OCI-LY1 (cell line): Measurements from ENCODE around the gene FAM53A.

Source experiments
- EZH2 ChIP-seq: fragments of 200-600 bp; sonication (generic), shearing (Covaris generic); IDR thresholded peaks from 2 replicates; pipeline ENCODE4 v1.8.0; 2017; ENCODE audit warnings: borderline replicate concordance, mixed run types, mild to moderate bottlenecking, antibody characterized with exemption, low read length, moderate library complexity, mixed read lengths
- TF ChIP-seq, protein P1 (sequence below): fragments of 200-600 bp; sonication (generic), shearing (Covaris generic); IDR thresholded peaks from 2 replicates; pipeline ENCODE4 v1.5.1; 2017; ENCODE audit warnings: mild to moderate bottlenecking, antibody characterized with exemption, low read length, moderate library complexity, mixed read lengths

GRCh38 chr4:1646690-1647089 lies 37.4 kb downstream of the FAM53A start:
- TF ChIP-seq, protein P1, sequence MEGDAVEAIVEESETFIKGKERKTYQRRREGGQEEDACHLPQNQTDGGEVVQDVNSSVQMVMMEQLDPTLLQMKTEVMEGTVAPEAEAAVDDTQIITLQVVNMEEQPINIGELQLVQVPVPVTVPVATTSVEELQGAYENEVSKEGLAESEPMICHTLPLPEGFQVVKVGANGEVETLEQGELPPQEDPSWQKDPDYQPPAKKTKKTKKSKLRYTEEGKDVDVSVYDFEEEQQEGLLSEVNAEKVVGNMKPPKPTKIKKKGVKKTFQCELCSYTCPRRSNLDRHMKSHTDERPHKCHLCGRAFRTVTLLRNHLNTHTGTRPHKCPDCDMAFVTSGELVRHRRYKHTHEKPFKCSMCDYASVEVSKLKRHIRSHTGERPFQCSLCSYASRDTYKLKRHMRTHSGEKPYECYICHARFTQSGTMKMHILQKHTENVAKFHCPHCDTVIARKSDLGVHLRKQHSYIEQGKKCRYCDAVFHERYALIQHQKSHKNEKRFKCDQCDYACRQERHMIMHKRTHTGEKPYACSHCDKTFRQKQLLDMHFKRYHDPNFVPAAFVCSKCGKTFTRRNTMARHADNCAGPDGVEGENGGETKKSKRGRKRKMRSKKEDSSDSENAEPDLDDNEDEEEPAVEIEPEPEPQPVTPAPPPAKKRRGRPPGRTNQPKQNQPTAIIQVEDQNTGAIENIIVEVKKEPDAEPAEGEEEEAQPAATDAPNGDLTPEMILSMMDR = no peak
- no peak for TF ChIP-seq EZH2
